DMS79 treated with DMSO at 0.1 percent for 48 hours (cell line): ENCODE results near the gene PIP5KL1.

Experiments used
- DNase-seq: peaks from one replicate; lab custom pipeline; 2025; lab: John Stamatoyannopoulos, UW

The PIP5KL1 gene

DNA sequence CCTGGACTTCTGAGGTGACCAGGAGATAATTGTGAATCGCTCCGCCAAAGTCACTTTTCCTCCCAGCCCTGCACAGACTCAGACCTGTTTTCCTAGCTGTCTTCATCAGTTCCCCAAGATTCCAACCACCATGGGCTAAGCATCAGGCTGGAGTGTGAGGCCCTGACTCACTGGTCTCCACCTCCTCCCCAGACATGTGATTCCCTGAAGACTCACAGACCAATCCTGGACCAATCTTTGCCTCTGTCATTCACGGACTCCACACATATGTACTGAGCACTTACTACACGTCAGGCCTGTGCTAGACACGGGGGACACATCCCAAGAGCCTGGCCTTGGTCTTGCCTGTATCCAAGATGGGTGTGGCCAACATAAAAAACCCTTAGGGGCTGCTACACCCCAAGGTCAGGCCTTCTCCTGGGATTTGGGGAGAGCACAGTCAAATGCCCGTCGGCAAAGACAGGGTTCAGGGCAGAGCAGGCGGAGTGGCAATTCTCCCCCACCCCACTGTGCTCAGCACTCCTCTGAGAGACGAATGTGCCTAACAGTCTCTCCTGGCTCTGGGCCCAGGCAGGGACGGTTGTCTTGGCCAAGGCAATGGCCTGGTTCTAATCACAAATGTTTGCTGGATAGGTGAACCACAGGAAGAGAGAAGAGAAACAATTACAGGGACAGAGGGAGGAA lies 38.3 kb upstream of the PIP5KL1 start:
- peak; percentile 51 for DNase-seq

GRCh38 chr9:127968042-127968441 lies 37.5 kb upstream of the PIP5KL1 start:
- no peak for DNase-seq

GRCh38 chr9:127967151-127967809 lies 36.7 kb upstream of the PIP5KL1 start:
- DNase-seq, result no peak

GRCh38 chr9:127966416-127967150 lies 36.0 kb upstream of the PIP5KL1 start:
- peak; percentile 82 for DNase-seq

- DNase-seq, result no peak
These were observed 35.4 kb upstream of the PIP5KL1 start for GRCh38 chr9:127965953-127966352.

- DNase-seq, result no peak
These were observed 32.9 kb upstream of the PIP5KL1 start for GRCh38 chr9:127963359-127964064.

DNA sequence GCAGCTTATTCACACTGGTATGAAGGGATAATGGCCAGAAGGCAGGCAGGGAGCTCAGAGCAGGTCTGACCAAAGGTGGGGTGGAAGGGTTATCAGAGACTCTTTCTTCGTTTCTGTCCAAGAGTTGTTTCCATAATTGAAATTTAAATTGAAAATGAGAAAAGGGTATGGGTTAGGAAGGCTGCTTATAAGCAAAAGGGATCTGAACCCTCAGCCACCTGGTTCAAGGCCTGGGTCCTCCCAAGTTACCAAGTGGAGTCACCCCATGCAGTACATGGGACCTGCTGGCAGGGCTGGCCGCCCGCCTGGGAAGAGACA lies 32.4 kb upstream of the PIP5KL1 start:
- DNase-seq, result no peak

GRCh38 chr9:127962278-127962677 lies 31.7 kb upstream of the PIP5KL1 start:
- no peak for DNase-seq

DNA sequence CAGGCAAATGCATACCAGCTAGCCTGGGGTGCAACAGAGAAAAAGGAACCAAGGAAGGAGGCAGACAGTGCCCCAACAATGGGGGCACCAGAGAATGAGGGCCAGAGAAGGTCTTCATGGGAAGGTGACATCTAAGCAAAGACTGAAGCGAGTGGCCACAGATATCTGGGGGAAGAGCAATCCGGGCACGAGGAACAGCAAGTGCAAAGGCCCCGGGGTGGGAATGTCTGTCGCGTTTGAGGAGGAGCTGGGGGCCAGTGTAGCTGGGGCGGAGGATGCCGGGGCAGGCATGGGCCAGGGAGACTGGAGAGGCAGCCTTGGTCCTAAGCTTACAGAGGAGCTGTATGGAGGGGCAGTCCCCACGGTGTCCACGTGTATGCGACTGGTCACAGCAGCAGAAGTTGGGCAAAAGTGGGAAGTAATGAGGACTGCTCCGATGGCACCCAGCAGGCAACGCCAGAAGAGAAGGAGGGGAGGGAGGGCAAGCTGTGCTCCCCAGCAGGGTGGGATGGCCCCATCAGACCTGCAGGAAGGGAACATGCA lies 31.1 kb upstream of the PIP5KL1 start:
- no peak for DNase-seq

DNA sequence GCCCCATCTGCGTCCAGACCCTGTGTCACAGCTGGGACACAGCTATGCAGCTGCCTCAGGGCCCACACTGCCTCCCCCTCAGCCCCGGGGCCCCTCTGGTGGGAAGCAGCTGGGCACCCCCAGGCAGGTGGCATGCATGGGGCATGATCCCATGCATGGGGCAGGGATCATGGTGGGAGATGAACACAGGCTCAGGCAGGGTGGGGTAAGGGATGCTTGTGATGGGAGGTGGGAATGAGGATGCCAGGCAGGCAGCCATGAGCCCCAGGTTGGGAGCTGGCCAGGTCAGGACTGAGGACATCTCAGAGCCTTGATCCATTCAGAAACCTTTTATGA lies 30.5 kb upstream of the PIP5KL1 start:
- DNase-seq, result no peak

DNA sequence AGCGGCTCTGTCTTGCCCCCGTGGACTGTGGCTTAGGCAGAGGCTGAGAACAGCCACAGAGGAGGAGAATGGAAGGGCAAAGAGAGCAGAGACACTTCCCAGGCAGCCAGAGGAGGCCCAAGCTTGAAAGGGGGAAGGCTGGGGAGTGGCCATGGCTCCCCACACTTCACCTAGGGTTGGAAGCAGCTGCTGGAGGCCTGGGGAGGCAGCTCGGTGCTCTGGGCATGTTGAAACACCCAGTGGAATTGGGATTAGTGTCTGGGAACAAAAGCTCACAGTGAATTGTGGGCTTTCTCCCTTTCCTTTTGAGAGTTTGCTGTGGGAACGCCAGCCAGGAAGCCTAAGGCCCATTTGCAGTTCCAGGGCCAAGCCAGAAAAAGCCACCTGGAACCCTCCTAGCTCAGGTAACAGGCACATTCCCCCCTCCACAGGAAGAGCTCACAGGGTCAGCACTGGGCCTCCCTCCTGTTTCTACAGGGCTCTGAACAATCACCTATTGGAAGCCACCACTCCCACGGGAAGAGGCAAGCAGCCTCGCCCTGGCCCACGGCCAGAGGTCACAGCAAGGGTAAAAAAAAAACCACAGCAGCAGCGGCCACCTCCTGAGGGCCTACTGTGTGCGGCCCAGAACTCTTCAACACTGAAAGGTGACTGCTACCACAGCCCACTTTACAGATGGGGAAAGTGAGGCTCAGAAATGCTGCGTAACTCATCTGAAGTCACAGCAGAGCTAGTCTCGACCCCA lies 30.0 kb upstream of the PIP5KL1 start:
- no peak for DNase-seq

DNA sequence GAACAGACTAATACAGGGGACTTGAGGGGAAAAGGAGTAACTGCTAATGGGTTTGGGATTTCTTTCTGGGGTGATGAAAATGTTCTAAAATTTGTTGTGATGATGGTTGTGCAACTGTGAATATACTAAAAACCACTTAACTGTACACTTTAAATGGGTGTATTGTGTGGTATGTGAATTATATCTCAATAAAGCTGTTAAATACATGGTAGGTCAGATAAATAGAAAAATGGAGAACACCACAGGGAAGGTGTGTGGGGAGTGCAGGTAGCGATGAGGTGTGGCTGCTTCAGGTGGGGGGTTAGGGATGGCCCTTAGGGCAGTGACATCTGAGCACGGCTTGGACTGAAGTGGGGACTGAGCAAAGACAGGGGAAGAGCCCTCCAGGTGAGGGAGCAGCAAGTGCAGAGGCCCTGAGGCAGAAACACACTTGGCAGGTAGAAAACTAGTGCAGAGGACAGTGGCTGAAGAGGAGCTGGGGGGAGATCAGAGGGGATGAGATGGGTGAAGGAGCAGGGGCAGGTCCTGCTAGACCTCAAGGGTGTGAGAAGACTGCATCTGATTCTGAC lies 29.3 kb upstream of the PIP5KL1 start:
- DNase-seq, result no peak

GRCh38 chr9:127959398-127959797 lies 28.8 kb upstream of the PIP5KL1 start:
- no peak for DNase-seq

DNA sequence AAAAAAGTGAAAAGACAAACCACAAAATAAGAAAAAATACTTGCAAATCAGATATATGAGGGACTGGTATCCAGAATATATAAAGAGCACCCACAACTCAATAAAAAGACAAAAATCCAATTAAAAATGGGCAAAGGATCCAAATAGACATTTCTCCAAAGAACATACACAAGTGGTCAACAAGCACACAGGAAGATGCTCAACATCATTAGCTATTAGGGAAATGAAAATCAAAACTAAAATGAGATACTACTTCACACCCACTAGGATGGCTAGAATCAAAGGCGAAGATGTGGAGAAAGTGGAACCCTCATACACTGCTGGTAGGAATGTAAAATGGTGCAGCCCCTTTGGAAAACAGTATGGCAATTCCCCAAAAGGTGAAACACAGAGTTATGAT lies 28.2 kb upstream of the PIP5KL1 start:
- no peak for DNase-seq

DNA sequence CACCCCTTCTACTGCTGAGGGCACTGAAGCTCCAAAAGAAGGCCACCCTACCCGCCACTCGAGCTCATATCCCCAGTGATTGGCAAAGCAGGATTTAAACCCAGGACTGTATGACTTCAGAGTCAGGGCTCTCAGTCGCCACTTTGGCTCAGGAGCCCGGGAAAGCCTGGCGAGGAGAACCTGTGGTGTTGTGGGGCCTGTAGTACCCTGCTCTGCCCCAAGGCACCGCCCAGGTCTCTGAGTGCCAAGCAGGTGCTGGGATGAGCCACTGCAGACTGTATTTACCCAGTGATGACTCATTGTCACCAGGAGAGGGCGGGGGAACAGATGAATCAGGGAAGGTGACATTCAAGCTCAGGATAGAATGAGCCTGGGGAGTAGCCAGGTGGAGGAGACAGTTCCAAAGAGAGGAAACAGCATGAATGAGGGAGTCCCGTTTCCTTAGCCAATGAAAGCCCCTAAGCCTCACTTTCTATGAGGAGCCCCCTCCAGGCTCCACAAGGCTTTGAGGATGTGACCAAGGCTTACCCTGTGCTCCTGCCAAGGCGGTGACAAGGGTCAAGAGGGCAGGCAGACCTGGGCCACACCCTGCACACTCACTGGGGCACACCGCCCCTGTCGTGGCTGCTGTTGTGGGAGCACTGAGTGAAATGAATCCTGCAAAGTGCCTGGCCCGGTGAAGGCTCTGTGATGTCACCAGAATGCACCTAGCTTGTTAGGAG lies 24.9 kb upstream of the PIP5KL1 start:
- DNase-seq, result peak; percentile 96

DNA sequence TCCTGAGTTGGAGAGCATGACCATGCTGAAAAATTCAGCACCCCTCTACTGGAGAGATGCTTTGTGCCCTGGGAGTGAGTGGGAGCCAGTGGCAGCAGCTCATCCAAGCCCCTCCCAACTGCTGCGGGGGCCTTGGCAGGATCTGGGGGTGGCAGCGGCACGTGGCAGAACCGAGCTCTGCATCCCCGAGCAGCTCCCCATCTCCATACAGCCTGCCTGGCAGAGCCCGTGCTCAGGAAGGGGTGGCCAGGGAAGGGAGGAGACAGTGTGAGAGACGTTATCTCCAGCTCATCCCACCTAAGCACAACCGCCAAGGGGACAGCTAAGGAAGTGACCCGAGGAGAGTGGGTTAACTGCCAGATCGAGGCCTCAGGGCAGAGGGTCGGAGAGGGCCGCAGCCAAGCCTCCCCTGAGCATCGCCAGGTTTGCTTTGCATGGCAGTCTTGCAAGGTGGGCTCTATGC lies 24.3 kb upstream of the PIP5KL1 start:
- no peak for DNase-seq

DNA sequence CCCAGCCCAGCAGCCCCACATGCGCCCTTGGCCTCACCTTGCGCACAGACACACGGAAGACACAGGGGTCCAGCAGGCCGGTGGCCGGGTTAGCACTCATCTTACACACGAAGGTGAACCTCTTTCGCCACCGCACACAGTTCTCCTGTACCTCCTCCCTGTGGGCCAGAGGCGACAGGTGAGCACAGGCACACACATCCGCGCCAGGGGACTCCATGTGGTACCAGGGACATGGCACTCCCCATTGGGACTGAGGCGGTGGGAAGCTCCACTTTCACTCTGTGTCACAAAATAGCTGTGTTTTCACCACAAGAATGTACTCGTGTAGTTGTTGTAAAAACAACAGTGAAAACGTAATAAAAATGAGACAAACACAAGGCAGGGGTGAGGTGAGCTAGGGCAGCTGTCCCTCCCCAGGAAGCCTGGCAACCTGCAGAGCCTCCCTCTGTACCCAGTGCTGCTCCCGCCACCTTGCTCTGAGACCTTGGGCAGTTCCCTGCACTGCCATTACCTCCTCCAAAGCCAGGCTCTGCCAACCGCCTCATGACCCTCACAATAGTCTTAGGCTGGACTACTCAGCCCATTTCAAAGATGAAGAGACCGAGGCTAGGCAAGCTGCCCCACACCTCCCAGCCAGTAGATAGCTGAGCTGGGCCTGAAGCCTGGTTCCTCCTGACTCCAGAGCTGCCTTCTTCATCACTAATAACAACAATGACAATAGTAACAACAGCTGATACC lies 23.4 kb upstream of the PIP5KL1 start:
- no peak for DNase-seq

GRCh38 chr9:127953154-127953553 lies 22.6 kb upstream of the PIP5KL1 start:
- no peak for DNase-seq

DNA sequence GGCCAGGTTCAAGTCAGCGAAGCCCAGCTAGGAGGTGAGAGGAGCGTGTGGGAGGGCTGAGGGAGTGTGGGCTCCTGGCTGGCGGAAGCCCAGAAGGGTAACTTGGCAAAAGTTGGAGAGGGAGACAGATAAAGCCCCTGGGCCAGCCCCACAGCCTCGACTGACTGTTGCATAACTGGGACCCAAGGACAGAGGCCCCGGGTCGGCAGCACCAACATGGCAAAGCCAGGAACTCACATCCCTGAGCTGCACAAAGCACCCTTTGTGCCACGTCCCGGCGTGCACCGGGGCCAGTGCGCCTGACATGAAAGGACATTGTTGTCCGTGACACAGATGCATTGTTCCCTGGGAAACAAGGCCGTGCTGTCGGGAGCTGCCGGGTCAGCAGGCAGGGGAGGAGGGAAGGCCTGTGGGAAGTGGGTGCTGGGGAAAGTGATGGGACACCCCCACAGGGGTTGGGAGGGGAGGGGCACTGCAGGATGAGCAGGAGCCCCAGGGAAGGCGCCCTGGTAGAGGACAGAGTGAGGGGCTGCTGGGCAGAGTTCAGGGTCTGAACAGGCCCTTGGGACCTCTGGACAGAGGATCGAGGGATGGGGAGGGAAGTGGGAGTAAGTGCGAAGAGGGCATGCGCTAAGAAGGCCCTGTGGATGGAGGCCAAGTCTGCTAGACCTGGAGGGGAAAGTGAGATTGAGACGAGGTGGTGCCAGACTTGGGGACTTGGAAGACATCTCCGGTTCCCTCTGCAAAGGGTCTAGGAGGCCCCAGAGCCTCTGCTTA lies 20.1 kb upstream of the PIP5KL1 start:
- no peak for DNase-seq
